Keratinocyte (primary cell): Measurements from ENCODE around the gene TTC28.

Source experiments
- CTCF ChIP-seq, 3 experiments: IDR thresholded peaks in 1 of 3; conservative IDR thresholded peaks in 1 of 3; optimal IDR thresholded peaks in 1 of 3; 2 replicates in 2 of 3; 3 replicates in 1 of 3; pipeline versions ENCODE3 to v1.5.1; 2011; ENCODE audit warnings: low read length in 3 of 3, mild to moderate bottlenecking in 3 of 3, moderate library complexity in 2 of 3, control low read depth in 1 of 3, inconsistent platforms in 1 of 3; ENCODE audit not compliant: insufficient read depth in 2 of 3; ENCODE audit errors: extremely low read depth in 1 of 3
- EZH2 ChIP-seq: IDR thresholded peaks from one replicate; pipeline ENCODE4 v1.6.1; 2012; ENCODE audit warnings: inconsistent platforms, mild to moderate bottlenecking, low read length, moderate library complexity

- no peak for TF ChIP-seq EZH2
- TF ChIP-seq CTCF (optimal IDR thresholded peaks at IDR 0.05 in 1 of 3, IDR thresholded peaks at IDR 0.05 in 1 of 3, conservative IDR thresholded peaks at IDR 0.05 in 1 of 3; ENCODE audit: extremely low read depth in 1 of 3, insufficient read depth in 2 of 3, low read length in 3 of 3), result no peak
These were observed 493.0 kb downstream of the TTC28 start for GRCh38 chr22:28186641-28187040.
